T-helper 17 cell (primary cell): ENCODE data around the gene GRID2. TPM values are rescaled to one million over a fixed set of nuclear protein-coding genes. Genes with fewer than 3 reads are reported as not detected.

ENCODE experiments used
- ATAC-seq: fragments of 150-1000 bp; cut with Tn5 transposase; 2 replicates; pipeline ENCODE4 v1.10.0; 2021; ENCODE audit warnings: mild to moderate bottlenecking, moderate library complexity
- DNase-seq, 3 donors: peaks; one replicate each; pipeline versions ENCODE4 v3.0.0 to v3.0.0-alpha.2; 2020 to 2021
- H3K9me3 ChIP-seq: one replicate; pipeline ENCODE4 v1.7.0; 2013; ENCODE audit warnings: low read length, mild to moderate bottlenecking; ENCODE audit not compliant: control insufficient read depth, poor library complexity, severe bottlenecking
- H3K27ac Mint-ChIP-seq: one replicate; pipeline ENCODE4 v1.8.0; 2022; ENCODE audit warnings: mild to moderate bottlenecking, moderate library complexity, mixed read lengths
- H3K27me3 Mint-ChIP-seq: one replicate; pipeline ENCODE4 v1.8.0; 2022; ENCODE audit warnings: mixed read lengths
- H3K36me3 Mint-ChIP-seq: one replicate; pipeline ENCODE4 v1.8.0; 2022; ENCODE audit warnings: low read depth, mixed read lengths
- H3K4me1 Mint-ChIP-seq: one replicate; pipeline ENCODE4 v1.8.0; 2022; ENCODE audit warnings: mild to moderate bottlenecking, mixed read lengths
- H3K4me3 Mint-ChIP-seq: one replicate; pipeline ENCODE4 v1.8.0; 2022; ENCODE audit warnings: mild to moderate bottlenecking, moderate library complexity, mixed read lengths
- total RNA-seq, 4 donors: library from RNA in 2 of 4; stranded (reverse) in 2 of 4; gene quantifications; one replicate each; pipeline ENCODE4 v1.2.3 and lab custom pipeline; 2022 to 2026

Gene GRID2
- not detected for total RNA-seq
- 0 reads per million in 2 donors for total RNA-seq (lab: John Stamatoyannopoulos, UW)

GRCh38 chr4:92303621-92304027, at the start of gene GRID2:
TSS of gene GRID2 (plus strand) at chr4:92303966.
- Mint-ChIP-seq H3K27ac (no peak within 1 kb of the TSS), H3K4me1 (peaks cover 2% of the 10 kb centered on the region), H3K36me3 (peaks cover 2% of the 10 kb centered on the region), H3K27me3 (peaks cover 32% of the 10 kb centered on the region), H3K4me3 (no peak within 1 kb of the TSS)
- DNase-seq (no peak), ATAC-seq (no peak)
- H3K9me3 ChIP-seq, result no peaks in the 10 kb centered on the region

GRCh38 chr4:92253986-92254671, 49.6 kb upstream of the GRID2 start:
- Mint-ChIP-seq H3K4me3 (no peak overlapping the region), H3K36me3 (no peaks in the 10 kb centered on the region), H3K27me3 (no peaks in the 10 kb centered on the region), H3K27ac (no peak overlapping the region), H3K4me1 (no peaks in the 10 kb centered on the region)
- no peak for DNase-seq
- H3K9me3 ChIP-seq, result no peaks in the 10 kb centered on the region
- ATAC-seq, result no peak

- Mint-ChIP-seq H3K27ac (no peak overlapping the region), H3K4me3 (no peak overlapping the region), H3K36me3 (no peaks in the 10 kb centered on the region), H3K4me1 (no peaks in the 10 kb centered on the region), H3K27me3 (no peaks in the 10 kb centered on the region)
- no peaks in the 10 kb centered on the region for H3K9me3 ChIP-seq
- DNase-seq (no peak), ATAC-seq (no peak)
These were observed 48.9 kb upstream of the GRID2 start for GRCh38 chr4:92254767-92255442.

GRCh38 chr4:92255920-92256244, 47.9 kb upstream of the GRID2 start:
- H3K4me3 Mint-ChIP-seq, result no peak overlapping the region
- no peaks in the 10 kb centered on the region for H3K27me3 Mint-ChIP-seq

GRCh38 chr4:92257931-92258857, 45.6 kb upstream of the GRID2 start:
- DNase-seq, result no peak
- Mint-ChIP-seq H3K4me1 (no peaks in the 10 kb centered on the region), H3K27me3 (no peaks in the 10 kb centered on the region), H3K27ac (no peak overlapping the region), H3K36me3 (no peaks in the 10 kb centered on the region), H3K4me3 (no peak overlapping the region)
- no peaks in the 10 kb centered on the region for H3K9me3 ChIP-seq
- no peak for ATAC-seq

More at GRCh38 chr4:92255920-92256244, 47.9 kb upstream of the GRID2 start:
- H3K27ac Mint-ChIP-seq, result no peak overlapping the region
- H3K4me1 Mint-ChIP-seq, result no peaks in the 10 kb centered on the region
- no peaks in the 10 kb centered on the region for H3K36me3 Mint-ChIP-seq
- no peaks in the 10 kb centered on the region for H3K9me3 ChIP-seq
- ATAC-seq (no peak), DNase-seq (no peak)

GRCh38 chr4:92261256-92261655, 42.5 kb upstream of the GRID2 start:
- H3K27ac Mint-ChIP-seq, result no peak overlapping the region
- H3K9me3 ChIP-seq, result no peaks in the 10 kb centered on the region
- DNase-seq, result no peak
- H3K4me1 Mint-ChIP-seq, result no peaks in the 10 kb centered on the region
- no peaks in the 10 kb centered on the region for H3K27me3 Mint-ChIP-seq
- no peak overlapping the region for H3K4me3 Mint-ChIP-seq
- no peaks in the 10 kb centered on the region for H3K36me3 Mint-ChIP-seq
- no peak for ATAC-seq

GRCh38 chr4:92262371-92262770, 41.4 kb upstream of the GRID2 start:
- H3K4me3 Mint-ChIP-seq, result no peak overlapping the region
- ATAC-seq (no peak), DNase-seq (no peak)
- H3K4me1 Mint-ChIP-seq, result no peaks in the 10 kb centered on the region
- H3K9me3 ChIP-seq, result no peaks in the 10 kb centered on the region
- no peak overlapping the region for H3K27ac Mint-ChIP-seq
- H3K36me3 Mint-ChIP-seq, result no peaks in the 10 kb centered on the region
- no peaks in the 10 kb centered on the region for H3K27me3 Mint-ChIP-seq

GRCh38 chr4:92263010-92263409, 40.8 kb upstream of the GRID2 start:
- H3K36me3 Mint-ChIP-seq, result no peaks in the 10 kb centered on the region
- H3K4me3 Mint-ChIP-seq, result no peak overlapping the region
- H3K4me1 Mint-ChIP-seq, result no peaks in the 10 kb centered on the region
- H3K9me3 ChIP-seq, result no peaks in the 10 kb centered on the region
- DNase-seq (no peak), ATAC-seq (no peak)
- no peaks in the 10 kb centered on the region for H3K27me3 Mint-ChIP-seq
- H3K27ac Mint-ChIP-seq, result no peak overlapping the region

GRCh38 chr4:92263575-92263974, 40.2 kb upstream of the GRID2 start:
- Mint-ChIP-seq H3K4me3 (no peak overlapping the region), H3K36me3 (no peaks in the 10 kb centered on the region), H3K27me3 (no peaks in the 10 kb centered on the region), H3K4me1 (no peaks in the 10 kb centered on the region), H3K27ac (no peak overlapping the region)
- H3K9me3 ChIP-seq, result no peaks in the 10 kb centered on the region
- DNase-seq (no peak), ATAC-seq (no peak)

- no peaks in the 10 kb centered on the region for H3K4me1 Mint-ChIP-seq
- H3K27ac Mint-ChIP-seq, result no peak overlapping the region
- no peak for ATAC-seq
- no peaks in the 10 kb centered on the region for H3K27me3 Mint-ChIP-seq
- no peaks in the 10 kb centered on the region for H3K36me3 Mint-ChIP-seq
- H3K9me3 ChIP-seq, result no peaks in the 10 kb centered on the region
- H3K4me3 Mint-ChIP-seq, result no peak overlapping the region
- DNase-seq, result no peak
These were observed 39.6 kb upstream of the GRID2 start for GRCh38 chr4:92264163-92264562.

- H3K27ac Mint-ChIP-seq, result no peak overlapping the region
- no peak for DNase-seq
- H3K4me3 Mint-ChIP-seq, result no peak overlapping the region
- no peaks in the 10 kb centered on the region for H3K9me3 ChIP-seq
- H3K27me3 Mint-ChIP-seq, result no peaks in the 10 kb centered on the region
- no peaks in the 10 kb centered on the region for H3K36me3 Mint-ChIP-seq
- H3K4me1 Mint-ChIP-seq, result no peaks in the 10 kb centered on the region
- ATAC-seq, result no peak
These were observed 38.7 kb upstream of the GRID2 start for GRCh38 chr4:92265021-92265420.

- H3K9me3 ChIP-seq, result no peaks in the 10 kb centered on the region
- Mint-ChIP-seq H3K4me1 (no peaks in the 10 kb centered on the region), H3K4me3 (no peak overlapping the region), H3K36me3 (no peaks in the 10 kb centered on the region), H3K27me3 (no peaks in the 10 kb centered on the region), H3K27ac (no peak overlapping the region)
- DNase-seq (no peak), ATAC-seq (no peak)
These were observed 38.0 kb upstream of the GRID2 start for GRCh38 chr4:92265798-92266197.

- Mint-ChIP-seq H3K27ac (no peak overlapping the region), H3K27me3 (no peaks in the 10 kb centered on the region), H3K36me3 (no peaks in the 10 kb centered on the region)
These were observed 37.2 kb upstream of the GRID2 start for GRCh38 chr4:92266521-92266920.

More at GRCh38 chr4:92266521-92266920, 37.2 kb upstream of the GRID2 start:
- no peak for ATAC-seq
- no peaks in the 10 kb centered on the region for H3K9me3 ChIP-seq
- Mint-ChIP-seq H3K4me3 (no peak overlapping the region), H3K4me1 (no peaks in the 10 kb centered on the region)
- no peak for DNase-seq
